GM23248 (cell line): ENCODE measurements around the gene METTL23.

ENCODE experiments used
- EZH2 ChIP-seq: fragments of 200-600 bp; sonication (generic); IDR thresholded peaks from 2 replicates; pipeline ENCODE4 v1.6.1; 2018; ENCODE audit warnings: antibody characterized with exemption, mild to moderate bottlenecking; ENCODE audit not compliant: insufficient read depth, poor library complexity, severe bottlenecking
- EZH2phosphoT487 ChIP-seq: fragments of 200-600 bp; sonication (generic); IDR thresholded peaks from 2 replicates; pipeline ENCODE4 v1.6.1; 2018; ENCODE audit warnings: antibody characterized with exemption, moderate library complexity, mild to moderate bottlenecking, low read depth; ENCODE audit not compliant: insufficient read depth

- TF ChIP-seq EZH2phosphoT487 (no peak), EZH2 (no peak)
These were observed 11.8 kb downstream of the METTL23 start for GRCh38 chr17:76738468-76738850.
